ENCODE measurements around the gene CDK19. TPM values are rescaled to one million over a fixed set of nuclear protein-coding genes. Genes with fewer than 3 reads are reported as not detected.

Gene CDK19
- total RNA-seq, 1 experiment from 2014 or later = 30.7 TPM

- DNase-seq (ENCODE audit: low read depth) = no peak
Measured at GRCh38 chr6:110703010-110703905, 112.0 kb downstream of the CDK19 start.

GRCh38 chr6:110699780-110700179 is 115.5 kb downstream of the CDK19 start:
- no peak for DNase-seq (ENCODE audit: low read depth)

GRCh38 chr6:110693994-110694393 is 121.3 kb downstream of the CDK19 start:
- no peak for DNase-seq (ENCODE audit: low read depth)

GRCh38 chr6:110693296-110693695 is 122.0 kb downstream of the CDK19 start:
- no peak for DNase-seq (ENCODE audit: low read depth)

GRCh38 chr6:110690916-110691315 is 124.4 kb downstream of the CDK19 start:
- no peak for DNase-seq (ENCODE audit: low read depth)

- DNase-seq (ENCODE audit: low read depth) = no peak
Measured at GRCh38 chr6:110690106-110690654, 125.1 kb downstream of the CDK19 start.

GRCh38 chr6:110689275-110689935 is 125.9 kb downstream of the CDK19 start:
- DNase-seq (ENCODE audit: low read depth) = no peak

GRCh38 chr6:110688661-110689268 is 126.5 kb downstream of the CDK19 start:
- DNase-seq (ENCODE audit: low read depth) = no peak

- no peak for DNase-seq (ENCODE audit: low read depth)
Measured at GRCh38 chr6:110687326-110687725, 127.9 kb downstream of the CDK19 start.

- no peak for DNase-seq (ENCODE audit: low read depth)
Measured at GRCh38 chr6:110683241-110683640, 132.0 kb downstream of the CDK19 start.

- peak; percentile 91 for DNase-seq (ENCODE audit: low read depth)
Measured at GRCh38 chr6:110682460-110682853, 132.8 kb downstream of the CDK19 start.

- peak; percentile 12 for DNase-seq (ENCODE audit: low read depth)
Measured at GRCh38 chr6:110681543-110682459, 133.5 kb downstream of the CDK19 start.

GRCh38 chr6:110676396-110676795 is 138.9 kb downstream of the CDK19 start:
- DNase-seq (ENCODE audit: low read depth) = no peak

GRCh38 chr6:110674096-110674495 is 141.2 kb downstream of the CDK19 start:
- DNase-seq (ENCODE audit: low read depth) = no peak

- DNase-seq (ENCODE audit: low read depth) = no peak
Measured at GRCh38 chr6:110672122-110672521, 143.1 kb downstream of the CDK19 start.

- DNase-seq (ENCODE audit: low read depth) = no peak
Measured at GRCh38 chr6:110671447-110671846, 143.8 kb downstream of the CDK19 start.

GRCh38 chr6:110665600-110665999 is 149.7 kb downstream of the CDK19 start:
- no peak for DNase-seq (ENCODE audit: low read depth)

- peak; percentile 55 for DNase-seq (ENCODE audit: low read depth)
Measured at GRCh38 chr6:110664933-110665332, 150.3 kb downstream of the CDK19 start.

- DNase-seq (ENCODE audit: low read depth) = peak; percentile 24
Measured at GRCh38 chr6:110662490-110663211, 152.6 kb downstream of the CDK19 start.

GRCh38 chr6:110661414-110661813 is 153.9 kb downstream of the CDK19 start:
- DNase-seq (ENCODE audit: low read depth) = no peak

Data from M059J (cell line).